GM18873 (cell line): ENCODE measurements around the gene SVIL.
"Not testable (repeated sequence)": the region's sequence is repeated elsewhere in the genome, so short reads cannot be mapped to it uniquely, and the experiment has no call there.

ENCODE experiments used
- ATAC-seq: cut with Tn5 transposase; IDR thresholded peaks from one replicate; pipeline ENCODE4 v1.9.1; 2021; ENCODE audit warnings: mild to moderate bottlenecking, moderate library complexity, moderate number of reproducible peaks; ENCODE audit not compliant: unreplicated experiment, low FRiP score

SVIL gene

GRCh38 chr10:29549493-29549892, 85.3 kb downstream of the SVIL start:
- ATAC-seq, result not testable (repeated sequence)

- ATAC-seq, result no peak
These were observed 87.9 kb downstream of the SVIL start for GRCh38 chr10:29546773-29547313.

- no peak for ATAC-seq
These were observed 89.6 kb downstream of the SVIL start for GRCh38 chr10:29545122-29545521.

- no peak for ATAC-seq
These were observed 91.1 kb downstream of the SVIL start for GRCh38 chr10:29543715-29544114.

- no peak for ATAC-seq
These were observed 92.0 kb downstream of the SVIL start for GRCh38 chr10:29542723-29543122.

GRCh38 chr10:29541422-29542210, 93.2 kb downstream of the SVIL start:
- no peak for ATAC-seq

GRCh38 chr10:29540016-29540415, 94.8 kb downstream of the SVIL start:
- no peak for ATAC-seq

GRCh38 chr10:29539412-29539811, 95.4 kb downstream of the SVIL start:
- ATAC-seq, result no peak

- no peak for ATAC-seq
These were observed 97.0 kb downstream of the SVIL start for GRCh38 chr10:29537799-29538198.

- not testable (repeated sequence) for ATAC-seq
These were observed 98.1 kb downstream of the SVIL start for GRCh38 chr10:29536691-29537090.

GRCh38 chr10:29535778-29536453, 98.9 kb downstream of the SVIL start:
- ATAC-seq, result no peak

GRCh38 chr10:29535012-29535777, 99.6 kb downstream of the SVIL start:
- no peak for ATAC-seq

- no peak for ATAC-seq
These were observed 100.2 kb downstream of the SVIL start for GRCh38 chr10:29534590-29534989.

- ATAC-seq, result no peak
These were observed 101.0 kb downstream of the SVIL start for GRCh38 chr10:29533696-29534285.

GRCh38 chr10:29533046-29533445, 101.7 kb downstream of the SVIL start:
- no peak for ATAC-seq

- no peak for ATAC-seq
These were observed 102.4 kb downstream of the SVIL start for GRCh38 chr10:29532256-29532878.

- no peak for ATAC-seq
These were observed 104.4 kb downstream of the SVIL start for GRCh38 chr10:29530112-29530976.

GRCh38 chr10:29529146-29529545, 105.6 kb downstream of the SVIL start:
- no peak for ATAC-seq

GRCh38 chr10:29525762-29526161, 109.0 kb downstream of the SVIL start:
- ATAC-seq, result no peak
